ENCODE data around the gene MUC4.

DNA sequence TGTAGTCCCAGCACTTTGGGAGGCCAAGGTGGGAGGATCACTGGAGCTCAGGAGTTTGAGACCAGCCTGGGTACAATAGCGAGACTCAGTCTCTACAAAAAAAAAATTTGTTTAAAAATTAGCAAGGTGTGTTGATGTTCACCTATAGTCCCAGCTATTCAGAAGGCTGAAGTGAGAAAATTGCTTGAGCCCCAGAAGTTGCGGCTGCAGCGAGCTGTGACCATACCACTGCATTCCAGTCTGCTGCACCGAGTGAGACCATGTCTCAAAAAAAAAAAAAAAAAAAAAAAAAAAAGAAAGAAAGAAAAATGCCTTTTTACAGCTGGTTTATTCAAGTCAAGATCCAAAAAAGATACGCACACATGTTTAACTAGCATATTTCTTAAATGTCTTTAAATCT is 108.0 kb downstream of the MUC4 start:
- TF ChIP-seq EZH2 (IDR thresholded peaks at IDR 0.05): no peak
- TF ChIP-seq, protein P1, sequence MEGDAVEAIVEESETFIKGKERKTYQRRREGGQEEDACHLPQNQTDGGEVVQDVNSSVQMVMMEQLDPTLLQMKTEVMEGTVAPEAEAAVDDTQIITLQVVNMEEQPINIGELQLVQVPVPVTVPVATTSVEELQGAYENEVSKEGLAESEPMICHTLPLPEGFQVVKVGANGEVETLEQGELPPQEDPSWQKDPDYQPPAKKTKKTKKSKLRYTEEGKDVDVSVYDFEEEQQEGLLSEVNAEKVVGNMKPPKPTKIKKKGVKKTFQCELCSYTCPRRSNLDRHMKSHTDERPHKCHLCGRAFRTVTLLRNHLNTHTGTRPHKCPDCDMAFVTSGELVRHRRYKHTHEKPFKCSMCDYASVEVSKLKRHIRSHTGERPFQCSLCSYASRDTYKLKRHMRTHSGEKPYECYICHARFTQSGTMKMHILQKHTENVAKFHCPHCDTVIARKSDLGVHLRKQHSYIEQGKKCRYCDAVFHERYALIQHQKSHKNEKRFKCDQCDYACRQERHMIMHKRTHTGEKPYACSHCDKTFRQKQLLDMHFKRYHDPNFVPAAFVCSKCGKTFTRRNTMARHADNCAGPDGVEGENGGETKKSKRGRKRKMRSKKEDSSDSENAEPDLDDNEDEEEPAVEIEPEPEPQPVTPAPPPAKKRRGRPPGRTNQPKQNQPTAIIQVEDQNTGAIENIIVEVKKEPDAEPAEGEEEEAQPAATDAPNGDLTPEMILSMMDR (IDR thresholded peaks at IDR 0.05): no peak

Data from neural progenitor cell (in vitro differentiated cells).